Liver (tissue), 3 donors: ENCODE data around the gene NASP.

Experiments
- ATF3 ChIP-seq: IDR thresholded peaks from 2 replicates; pipeline ENCODE4 v1.6.1; 2016; ENCODE audit warnings: antibody characterized with exemption
- CTCF ChIP-seq: fragments of 150-350 bp; IDR thresholded peaks from 2 replicates; pipeline ENCODE4 v1.5.1; 2017; ENCODE audit warnings: improper control_type of control experiment, low read depth, low read length; ENCODE audit not compliant: missing input control
- EGR1 ChIP-seq, 2 donors: IDR thresholded peaks; 2 replicates each; pipeline ENCODE4 v1.6.1; 2016 to 2018; ENCODE audit warnings: antibody characterized with exemption in 2 of 2, low read depth in 2 of 2
- NR2F2 ChIP-seq: IDR thresholded peaks from 2 replicates; pipeline ENCODE4 v1.6.1; 2016; ENCODE audit warnings: antibody characterized with exemption
- REST ChIP-seq: IDR thresholded peaks from 2 replicates; pipeline ENCODE4 v1.6.1; 2016; ENCODE audit warnings: antibody characterized with exemption, mild to moderate bottlenecking
- SP1 ChIP-seq: IDR thresholded peaks from 2 replicates; pipeline ENCODE4 v1.6.1; 2018; ENCODE audit warnings: antibody characterized with exemption, mild to moderate bottlenecking
- donor health status: healthy.
- donor health status: healthy.

GRCh38 chr1:45545019-45545493, 38.8 kb upstream of the NASP start:
- TF ChIP-seq NR2F2, result no peak
- TF ChIP-seq CTCF, result no peak
- no peak for TF ChIP-seq REST
- TF ChIP-seq SP1, result no peak
- no peak for TF ChIP-seq ATF3
- no peak for TF ChIP-seq EGR1 (IDR thresholded peaks at IDR 0.05; ENCODE audit: low read depth in 2 of 2)
